ENCODE data around the gene GIMD1. TPM values are rescaled to one million over a fixed set of nuclear protein-coding genes. Genes with fewer than 3 reads are reported as not detected.

GIMD1 gene
- total RNA-seq, 4 donors from 2014 or later = not detected

DNA sequence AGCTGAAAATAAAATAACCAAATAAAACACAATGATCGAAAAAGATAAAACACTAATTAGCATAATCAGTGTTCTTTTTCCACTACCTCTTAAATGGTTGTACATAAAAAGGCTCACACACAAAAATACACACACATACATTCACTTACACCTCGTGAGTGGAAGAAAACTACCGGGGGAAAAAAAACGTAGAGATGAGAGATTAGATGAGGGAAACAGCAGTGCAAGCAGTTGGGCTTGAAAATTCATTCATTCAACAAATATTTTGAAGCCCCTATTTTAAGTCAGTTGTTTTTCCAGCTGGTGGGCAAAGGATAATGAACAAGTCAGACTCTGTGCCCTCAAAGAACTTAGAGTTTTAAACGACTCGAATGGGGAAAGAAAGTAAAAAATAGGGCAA lies 53.6 kb downstream of the GIMD1 start:
- 43% methylated on average over 6 of the region's 6 CpGs for WGBS
- intact Hi-C loops (cut with DNase I) = loop anchor here (10.0 kb wide), 1 partner anchor 1170 kb away; the partner anchor contains the start of gene TET2
- no peaks in the 10 kb centered on the region for H3K27me3 ChIP-seq
- H3K36me3 ChIP-seq = no peaks in the 10 kb centered on the region
- no peaks in the 10 kb centered on the region for H3K9me3 ChIP-seq
- H3K4me1 ChIP-seq = peaks cover 20 to 47% (median 40%) of the 10 kb centered on the region in 4 donors
- DNase-seq (ENCODE audit: extremely low spot score) = no peak
- TF ChIP-seq, protein P1, sequence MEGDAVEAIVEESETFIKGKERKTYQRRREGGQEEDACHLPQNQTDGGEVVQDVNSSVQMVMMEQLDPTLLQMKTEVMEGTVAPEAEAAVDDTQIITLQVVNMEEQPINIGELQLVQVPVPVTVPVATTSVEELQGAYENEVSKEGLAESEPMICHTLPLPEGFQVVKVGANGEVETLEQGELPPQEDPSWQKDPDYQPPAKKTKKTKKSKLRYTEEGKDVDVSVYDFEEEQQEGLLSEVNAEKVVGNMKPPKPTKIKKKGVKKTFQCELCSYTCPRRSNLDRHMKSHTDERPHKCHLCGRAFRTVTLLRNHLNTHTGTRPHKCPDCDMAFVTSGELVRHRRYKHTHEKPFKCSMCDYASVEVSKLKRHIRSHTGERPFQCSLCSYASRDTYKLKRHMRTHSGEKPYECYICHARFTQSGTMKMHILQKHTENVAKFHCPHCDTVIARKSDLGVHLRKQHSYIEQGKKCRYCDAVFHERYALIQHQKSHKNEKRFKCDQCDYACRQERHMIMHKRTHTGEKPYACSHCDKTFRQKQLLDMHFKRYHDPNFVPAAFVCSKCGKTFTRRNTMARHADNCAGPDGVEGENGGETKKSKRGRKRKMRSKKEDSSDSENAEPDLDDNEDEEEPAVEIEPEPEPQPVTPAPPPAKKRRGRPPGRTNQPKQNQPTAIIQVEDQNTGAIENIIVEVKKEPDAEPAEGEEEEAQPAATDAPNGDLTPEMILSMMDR (IDR thresholded peaks at IDR 0.05) = no peak
- TF ChIP-seq POLR2A (IDR thresholded peaks at IDR 0.05; ENCODE audit: low read depth) (no peak), POLR2AphosphoS5 (IDR thresholded peaks at IDR 0.05) (no peak), EP300 (IDR thresholded peaks at IDR 0.05) (no peak)
- peak overlapping the region; percentile 71 to 85 (median 82) for H3K4me3 ChIP-seq
- H3K27ac ChIP-seq (replicated peaks in 1 of 4) = peak overlapping the region; percentile 89 to 93 (median 92)

DNA sequence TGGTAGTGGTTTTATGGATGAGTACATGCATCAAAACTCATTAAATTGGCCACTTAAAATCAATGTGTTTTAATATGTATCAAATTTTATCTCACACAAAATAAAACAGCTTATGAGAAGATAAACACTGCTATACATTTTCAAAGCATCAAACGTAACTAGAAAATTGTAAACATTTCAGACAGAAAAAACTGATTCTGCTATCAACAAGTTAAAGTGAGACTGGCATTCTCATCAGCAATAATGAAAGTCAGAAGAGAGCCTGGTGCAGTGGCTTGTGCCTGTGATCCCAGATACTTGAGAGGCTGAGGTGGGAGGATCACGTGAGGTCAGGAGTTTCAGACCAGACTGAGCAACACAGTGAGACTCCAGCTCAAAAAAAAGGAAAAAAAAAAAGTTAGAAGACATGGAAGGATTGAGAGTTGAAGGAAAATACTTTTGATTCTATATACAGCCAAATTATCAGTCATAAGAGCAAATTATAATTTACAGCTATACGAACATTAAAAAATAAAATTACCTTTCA lies 55.5 kb downstream of the GIMD1 start:
- Histone ChIP-seq H3K27me3 (no peaks in the 10 kb centered on the region), H3K36me3 (peaks cover 4 to 5% (median 5%) of the 10 kb centered on the region in 4 donors), H3K27ac (replicated peaks in 1 of 4) (no peak overlapping the region), H3K9me3 (no peaks in the 10 kb centered on the region), H3K4me1 (peaks cover 17 to 36% (median 26%) of the 10 kb centered on the region in 4 donors), H3K4me3 (no peak overlapping the region)
- no peak for DNase-seq (ENCODE audit: extremely low spot score)
- 85% methylated on average over 3 of the region's 3 CpGs for WGBS
- no peak for TF ChIP-seq POLR2A (IDR thresholded peaks at IDR 0.05; ENCODE audit: low read depth)
- TF ChIP-seq EP300 (IDR thresholded peaks at IDR 0.05) = no peak
- TF ChIP-seq POLR2AphosphoS5 (IDR thresholded peaks at IDR 0.05) = no peak
- TF ChIP-seq, protein P1 (IDR thresholded peaks at IDR 0.05) = no peak
- intact Hi-C loops (cut with DNase I) = loop anchor here (10.0 kb wide), 1 partner anchor 1168 kb away; the partner anchor contains the start of gene TET2

DNA sequence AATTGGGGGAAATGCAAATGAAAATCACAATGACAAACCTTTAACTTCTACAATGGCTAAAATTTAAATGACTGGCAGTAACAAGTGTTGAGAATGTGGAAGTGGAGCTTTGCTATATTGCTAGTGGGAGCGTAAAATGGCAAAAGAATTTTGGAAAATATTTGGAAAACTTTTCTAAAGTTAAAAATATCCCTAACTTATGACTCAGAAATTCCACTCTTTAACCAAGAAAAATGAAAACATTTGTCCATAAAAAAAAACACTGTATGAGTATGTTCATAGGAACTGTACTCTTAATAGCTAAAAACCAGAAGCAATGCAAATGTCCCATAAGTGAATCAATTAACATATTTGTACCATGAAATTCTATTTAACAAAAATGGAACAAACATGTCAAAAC lies 56.2 kb downstream of the GIMD1 start:
- 51% methylated on average over 1 of the region's 1 CpG for WGBS
- peaks cover 4 to 6% (median 5%) of the 10 kb centered on the region in 4 donors for H3K36me3 ChIP-seq
- H3K27ac ChIP-seq (replicated peaks in 1 of 4) = no peak overlapping the region
- no peak overlapping the region for H3K4me3 ChIP-seq
- TF ChIP-seq POLR2AphosphoS5 (IDR thresholded peaks at IDR 0.05) = no peak
- peaks cover 11 to 29% (median 19%) of the 10 kb centered on the region in 4 donors for H3K4me1 ChIP-seq
- H3K9me3 ChIP-seq = no peaks in the 10 kb centered on the region
- no peak for DNase-seq (ENCODE audit: extremely low spot score)
- H3K27me3 ChIP-seq = no peaks in the 10 kb centered on the region
- intact Hi-C loops (cut with DNase I) = loop anchor here (10.0 kb wide), 1 partner anchor 1168 kb away; the partner anchor contains the start of gene TET2

Other genes starting within 250 kb of the GIMD1 start
- 10 to 100 TPM; 22.7 to 28.7 (median 27.3) TPM for gene TBCK, start 52.6 kb downstream of the GIMD1 start, total RNA-seq
- gene AIMP1, start 52.2 kb downstream of the GIMD1 start, total RNA-seq = 10 to 100 TPM; 19.1 to 29.9 (median 25.7) TPM

Data from esophagus muscularis mucosa (tissue), 4 donors.